ENCODE data around the gene CHD9. TPM values are rescaled to one million over a fixed set of nuclear protein-coding genes. Genes with fewer than 3 reads are reported as not detected.

Gene CHD9
- total RNA-seq, 4 donors from 2014 or later, result 97.2 to 141 (median 108) TPM

DNA sequence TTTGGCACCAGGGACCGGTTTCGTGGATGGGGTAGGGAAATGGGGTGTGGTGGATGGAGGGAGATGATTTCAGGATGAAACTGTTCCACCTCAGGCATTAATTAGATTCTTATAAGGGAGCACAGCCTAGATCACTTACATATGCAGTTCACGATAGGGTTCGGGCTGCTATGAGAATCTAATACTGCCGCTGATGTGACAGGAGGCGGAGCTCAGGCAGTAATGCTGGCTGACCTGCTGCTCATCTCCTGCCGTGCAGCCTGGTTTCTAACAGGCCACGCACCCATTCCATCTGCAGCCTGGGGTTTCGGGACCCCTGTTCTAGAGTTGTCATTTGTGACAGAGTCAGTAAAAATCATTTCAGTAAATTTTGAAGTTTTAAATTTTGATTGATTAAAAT, 99.7 kb downstream of the CHD9 start:
- H3K4me1 ChIP-seq, result peaks cover 0 to 9% of the 10 kb centered on the region in 2 donors
- intact Hi-C loops (cut with DNase I), result no loop called here
- peaks cover 11 to 13% of the 10 kb centered on the region in 2 donors for H3K36me3 ChIP-seq
- H3K4me3 ChIP-seq (replicated peaks in 1 of 3), result no peak overlapping the region
- H3K9me3 ChIP-seq, result no peaks in the 10 kb centered on the region
- H3K27me3 ChIP-seq, result no peaks in the 10 kb centered on the region
- WGBS, 2 donors, result 82 to 83% methylated on average over 9 of the region's 9 CpGs
- TF ChIP-seq POLR2A (IDR thresholded peaks at IDR 0.05), result no peak
- TF ChIP-seq, protein P1, sequence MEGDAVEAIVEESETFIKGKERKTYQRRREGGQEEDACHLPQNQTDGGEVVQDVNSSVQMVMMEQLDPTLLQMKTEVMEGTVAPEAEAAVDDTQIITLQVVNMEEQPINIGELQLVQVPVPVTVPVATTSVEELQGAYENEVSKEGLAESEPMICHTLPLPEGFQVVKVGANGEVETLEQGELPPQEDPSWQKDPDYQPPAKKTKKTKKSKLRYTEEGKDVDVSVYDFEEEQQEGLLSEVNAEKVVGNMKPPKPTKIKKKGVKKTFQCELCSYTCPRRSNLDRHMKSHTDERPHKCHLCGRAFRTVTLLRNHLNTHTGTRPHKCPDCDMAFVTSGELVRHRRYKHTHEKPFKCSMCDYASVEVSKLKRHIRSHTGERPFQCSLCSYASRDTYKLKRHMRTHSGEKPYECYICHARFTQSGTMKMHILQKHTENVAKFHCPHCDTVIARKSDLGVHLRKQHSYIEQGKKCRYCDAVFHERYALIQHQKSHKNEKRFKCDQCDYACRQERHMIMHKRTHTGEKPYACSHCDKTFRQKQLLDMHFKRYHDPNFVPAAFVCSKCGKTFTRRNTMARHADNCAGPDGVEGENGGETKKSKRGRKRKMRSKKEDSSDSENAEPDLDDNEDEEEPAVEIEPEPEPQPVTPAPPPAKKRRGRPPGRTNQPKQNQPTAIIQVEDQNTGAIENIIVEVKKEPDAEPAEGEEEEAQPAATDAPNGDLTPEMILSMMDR (IDR thresholded peaks at IDR 0.05), result no peak
- no peak overlapping the region for H3K27ac ChIP-seq
- no peak for DNase-seq

DNA sequence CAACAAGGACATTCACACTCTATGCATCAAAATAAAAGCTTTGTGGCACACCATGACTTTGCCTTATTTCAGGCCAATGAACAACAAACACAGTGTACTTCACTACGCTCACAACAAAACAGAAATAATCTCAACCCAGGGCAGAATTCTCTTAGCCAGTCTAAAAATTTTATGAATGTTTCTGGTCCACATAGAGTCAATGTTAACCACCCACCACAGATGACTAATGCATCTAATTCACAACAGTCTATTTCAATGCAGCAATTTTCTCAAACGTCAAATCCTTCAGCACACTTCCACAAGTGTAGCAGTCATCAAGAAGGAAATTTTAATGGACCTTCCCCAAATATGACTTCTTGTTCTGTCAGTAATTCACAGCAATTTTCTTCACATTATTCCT, 101.7 kb downstream of the CHD9 start:
- Histone ChIP-seq H3K27ac (no peak overlapping the region), H3K9me3 (no peaks in the 10 kb centered on the region), H3K36me3 (peaks cover 11 to 13% of the 10 kb centered on the region in 2 donors), H3K27me3 (no peaks in the 10 kb centered on the region), H3K4me1 (peaks cover 0 to 9% of the 10 kb centered on the region in 2 donors), H3K4me3 (replicated peaks in 1 of 3) (no peak overlapping the region)
- DNase-seq, result no peak
- 92 to 93% methylated on average over 2 of the region's 2 CpGs for WGBS, 2 donors
- TF ChIP-seq, protein P1 (IDR thresholded peaks at IDR 0.05), result no peak
- TF ChIP-seq POLR2A (IDR thresholded peaks at IDR 0.05), result no peak
- intact Hi-C loops (cut with DNase I), result no loop called here

DNA sequence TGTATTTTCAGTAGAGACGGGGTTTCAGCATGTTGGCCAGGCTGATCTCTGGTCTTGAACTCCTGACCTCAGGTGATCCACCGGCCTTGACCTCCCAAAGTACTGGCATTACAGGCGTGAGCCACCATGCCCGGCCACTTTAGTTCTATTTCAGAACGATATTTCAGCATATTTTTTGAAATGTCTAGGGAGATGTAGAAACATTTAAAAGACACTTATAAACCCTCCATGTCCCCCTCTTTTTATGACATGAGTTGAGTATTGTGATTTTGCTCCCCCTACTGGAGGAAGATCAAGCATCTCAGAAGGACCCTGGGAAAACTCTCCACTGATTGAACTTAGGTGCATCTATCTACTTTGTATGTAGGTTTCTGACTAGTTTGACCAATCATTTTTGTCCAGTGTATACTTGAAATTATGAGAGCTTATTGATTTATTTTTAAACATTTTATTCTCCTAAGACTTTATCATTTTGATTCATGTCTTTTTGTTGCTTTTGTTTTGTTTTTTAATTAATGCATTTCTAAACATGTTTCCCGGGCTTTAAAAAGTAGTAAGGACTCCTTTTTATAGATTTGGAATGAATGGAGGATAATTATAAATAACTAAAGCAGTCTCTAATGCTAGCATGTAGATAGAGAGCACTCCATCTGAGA, 105.1 kb downstream of the CHD9 start:
- Histone ChIP-seq H3K36me3 (peaks cover 11 to 13% of the 10 kb centered on the region in 2 donors), H3K9me3 (no peaks in the 10 kb centered on the region), H3K4me1 (no peaks in the 10 kb centered on the region), H3K27me3 (no peaks in the 10 kb centered on the region), H3K4me3 (replicated peaks in 1 of 3) (no peak overlapping the region), H3K27ac (no peak overlapping the region)
- 83 to 86% methylated on average over 6 of the region's 6 CpGs for WGBS, 2 donors
- no peak for DNase-seq
- TF ChIP-seq, protein P1 (IDR thresholded peaks at IDR 0.05), result peak; percentile 34 to 72 (median 52)
- no peak for TF ChIP-seq POLR2A (IDR thresholded peaks at IDR 0.05)
- intact Hi-C loops (cut with DNase I), result no loop called here

DNA sequence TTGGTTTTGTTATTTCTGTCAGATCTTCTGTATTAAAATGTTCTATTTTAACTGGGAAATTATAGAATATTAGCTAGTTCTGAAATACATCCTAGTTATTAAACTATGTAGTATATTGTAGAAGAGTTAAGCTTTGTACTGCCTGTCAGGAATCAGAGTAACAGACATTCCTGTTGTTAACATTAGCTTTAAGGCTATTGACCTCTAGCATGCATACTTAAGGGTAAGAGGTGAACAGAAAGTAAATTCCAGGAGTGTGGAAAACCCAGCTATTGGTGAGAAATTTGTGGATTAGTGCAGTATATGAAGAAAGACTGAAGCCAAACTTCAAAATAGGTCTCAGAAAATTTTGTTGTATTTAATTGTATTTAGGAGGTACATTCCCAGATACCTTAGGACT, 111.3 kb downstream of the CHD9 start:
- Histone ChIP-seq H3K4me3 (replicated peaks in 1 of 3) (no peak overlapping the region), H3K27ac (no peak overlapping the region), H3K9me3 (no peaks in the 10 kb centered on the region), H3K36me3 (no peaks in the 10 kb centered on the region), H3K4me1 (peaks cover 6% of the 10 kb centered on the region in 2 donors), H3K27me3 (no peaks in the 10 kb centered on the region)
- TF ChIP-seq, protein P1 (IDR thresholded peaks at IDR 0.05), result no peak
- TF ChIP-seq POLR2A (IDR thresholded peaks at IDR 0.05), result no peak
- intact Hi-C loops (cut with DNase I), result no loop called here
- DNase-seq, result no peak

DNA sequence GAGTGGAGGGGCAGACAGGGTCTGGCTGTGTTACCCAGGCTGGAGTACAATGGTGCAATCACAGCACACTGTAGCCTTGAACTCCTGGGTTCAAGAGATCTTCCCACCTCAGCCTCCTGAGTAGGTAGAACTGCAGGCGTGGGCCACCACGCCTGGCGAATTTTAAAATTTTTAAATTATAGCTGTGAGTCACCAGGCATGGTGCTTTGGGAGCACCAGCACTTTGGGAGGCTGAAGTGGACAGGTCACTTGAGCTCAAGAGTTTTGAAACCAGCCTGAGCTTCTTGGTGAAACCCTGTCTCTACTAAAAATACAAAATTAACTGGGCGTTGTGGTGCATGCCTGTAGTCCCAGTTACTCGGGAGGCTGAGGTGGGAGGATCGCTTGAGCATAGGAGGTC, 114.0 kb downstream of the CHD9 start:
- no peak overlapping the region for H3K4me3 ChIP-seq (replicated peaks in 1 of 3)
- TF ChIP-seq POLR2A (IDR thresholded peaks at IDR 0.05), result no peak
- TF ChIP-seq, protein P1 (IDR thresholded peaks at IDR 0.05), result no peak
- H3K4me1 ChIP-seq, result peaks cover 6% of the 10 kb centered on the region in 2 donors
- WGBS, 2 donors, result 93% methylated on average over 6 of the region's 6 CpGs
- no peaks in the 10 kb centered on the region for H3K27me3 ChIP-seq
- H3K27ac ChIP-seq, result no peak overlapping the region
- DNase-seq, result no peak
- no peaks in the 10 kb centered on the region for H3K9me3 ChIP-seq
- intact Hi-C loops (cut with DNase I), result no loop called here
- H3K36me3 ChIP-seq, result no peaks in the 10 kb centered on the region

Measured in thyroid gland (tissue), 4 donors.